ENCODE results near the gene RASA4.
"Not testable (repeated sequence)": the region's sequence is repeated elsewhere in the genome, so short reads cannot be mapped to it uniquely, and the experiment has no call there.

Gene RASA4

GRCh38 chr7:102604431-102605145 lies 12.0 kb downstream of the RASA4 start:
- not testable (repeated sequence) for DNase-seq

GRCh38 chr7:102602317-102602716 lies 14.2 kb downstream of the RASA4 start:
- not testable (repeated sequence) for DNase-seq

- DNase-seq: not testable (repeated sequence)
Measured at GRCh38 chr7:102599699-102600098, 16.9 kb downstream of the RASA4 start.

- not testable (repeated sequence) for DNase-seq
Measured at GRCh38 chr7:102596036-102596435, 20.5 kb downstream of the RASA4 start.

GRCh38 chr7:102593637-102594334 lies 22.8 kb downstream of the RASA4 start:
- not testable (repeated sequence) for DNase-seq

- DNase-seq: not testable (repeated sequence)
Measured at GRCh38 chr7:102592477-102593019, 24.0 kb downstream of the RASA4 start.

- not testable (repeated sequence) for DNase-seq
Measured at GRCh38 chr7:102589857-102590256, 26.7 kb downstream of the RASA4 start.

- not testable (repeated sequence) for DNase-seq
Measured at GRCh38 chr7:102583495-102583894, 33.1 kb downstream of the RASA4 start.

GRCh38 chr7:102581722-102582121 lies 34.8 kb downstream of the RASA4 start:
- not testable (repeated sequence) for DNase-seq

GRCh38 chr7:102578486-102578885 lies 38.1 kb downstream of the RASA4 start:
- not testable (repeated sequence) for DNase-seq

GRCh38 chr7:102577315-102578240 lies 39.0 kb downstream of the RASA4 start:
- not testable (repeated sequence) for DNase-seq

GRCh38 chr7:102576363-102576762 lies 40.2 kb downstream of the RASA4 start:
- not testable (repeated sequence) for DNase-seq

GRCh38 chr7:102574607-102575006 lies 41.9 kb downstream of the RASA4 start:
- not testable (repeated sequence) for DNase-seq

GRCh38 chr7:102572261-102573239 lies 44.0 kb downstream of the RASA4 start, which contains the start of gene POLR2J3:
POLR2J3 (minus strand) TSS chr7:102572583; CDS start chr7:102572521, 62 bp downstream.
- not testable (repeated sequence) for DNase-seq

GRCh38 chr7:102568620-102569019 lies 47.9 kb downstream of the RASA4 start:
- DNase-seq: not testable (repeated sequence)

GRCh38 chr7:102550808-102551422 lies 65.6 kb downstream of the RASA4 start, which contains the start of gene SPDYE2:
SPDYE2 (plus strand) TSS chr7:102551226; CDS start chr7:102553256, 2,030 bp downstream.
- not testable (repeated sequence) for DNase-seq

- DNase-seq: not testable (repeated sequence)
Measured at GRCh38 chr7:102546353-102546752, 70.2 kb downstream of the RASA4 start.

GRCh38 chr7:102545288-102545687 lies 71.3 kb downstream of the RASA4 start:
- not testable (repeated sequence) for DNase-seq

GRCh38 chr7:102544372-102544771 lies 72.2 kb downstream of the RASA4 start:
- DNase-seq: not testable (repeated sequence)

GRCh38 chr7:102543596-102543995 lies 73.0 kb downstream of the RASA4 start, which contains the start of gene UPK3BL2:
UPK3BL2 (minus strand) TSS chr7:102543696; CDS start chr7:102543636, 60 bp downstream.
- not testable (repeated sequence) for DNase-seq

Data from NCI-H345 (cell line).